Endometrial microvascular endothelial cells (primary cell): ENCODE measurements around the gene PSMC5. TPM values are rescaled to one million over a fixed set of nuclear protein-coding genes. Genes with fewer than 3 reads are reported as not detected.

Experiments
- in situ Hi-C: cut with HindIII; loops from 2 replicates; pipeline ENCODE4 v1.10.0; 2017; ENCODE audit warnings: low sequenced_read_pairs, low pct_unique_long_range_greater_than_20kb; ENCODE audit errors: inconsistent ontology term
- total RNA-seq: library from RNA; depleted of rRNA; stranded (reverse); fragments of >200 nt; gene quantifications from one replicate; pipeline ENCODE4 v1.2.3, GENCODE V29; 2015; ENCODE audit errors: inconsistent ontology term

Gene PSMC5
- total RNA-seq, 1 donor from 2014 or later = 89.9 TPM

GRCh38 chr17:63819585-63820537 lies 7.4 kb upstream of the PSMC5 start:
- in situ Hi-C loops = no loop called here

GRCh38 chr17:63820963-63821561 lies 6.2 kb upstream of the PSMC5 start:
- in situ Hi-C loops = no loop called here

DNA sequence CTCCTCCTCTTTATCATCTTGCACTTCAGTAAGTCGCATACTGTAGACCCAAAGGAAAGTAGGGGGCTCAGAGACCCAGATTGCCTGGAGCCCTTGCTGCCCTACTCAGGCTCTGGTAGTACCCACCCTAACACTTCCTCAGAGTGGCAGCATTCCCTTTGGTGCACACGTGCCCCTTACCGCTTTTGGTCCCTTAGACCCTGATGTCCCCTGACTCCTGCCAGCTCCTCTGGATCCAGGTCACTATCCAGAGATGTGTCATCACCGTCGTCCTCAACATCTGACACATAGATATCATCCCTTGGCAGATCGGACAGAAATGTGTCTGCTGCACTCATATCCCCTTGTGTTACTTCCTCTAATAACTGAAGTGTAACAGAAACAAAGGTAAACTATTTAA lies 5.4 kb upstream of the PSMC5 start:
- in situ Hi-C loops = no loop called here

GRCh38 chr17:63822537-63822936 lies 4.7 kb upstream of the PSMC5 start:
- in situ Hi-C loops = no loop called here

DNA sequence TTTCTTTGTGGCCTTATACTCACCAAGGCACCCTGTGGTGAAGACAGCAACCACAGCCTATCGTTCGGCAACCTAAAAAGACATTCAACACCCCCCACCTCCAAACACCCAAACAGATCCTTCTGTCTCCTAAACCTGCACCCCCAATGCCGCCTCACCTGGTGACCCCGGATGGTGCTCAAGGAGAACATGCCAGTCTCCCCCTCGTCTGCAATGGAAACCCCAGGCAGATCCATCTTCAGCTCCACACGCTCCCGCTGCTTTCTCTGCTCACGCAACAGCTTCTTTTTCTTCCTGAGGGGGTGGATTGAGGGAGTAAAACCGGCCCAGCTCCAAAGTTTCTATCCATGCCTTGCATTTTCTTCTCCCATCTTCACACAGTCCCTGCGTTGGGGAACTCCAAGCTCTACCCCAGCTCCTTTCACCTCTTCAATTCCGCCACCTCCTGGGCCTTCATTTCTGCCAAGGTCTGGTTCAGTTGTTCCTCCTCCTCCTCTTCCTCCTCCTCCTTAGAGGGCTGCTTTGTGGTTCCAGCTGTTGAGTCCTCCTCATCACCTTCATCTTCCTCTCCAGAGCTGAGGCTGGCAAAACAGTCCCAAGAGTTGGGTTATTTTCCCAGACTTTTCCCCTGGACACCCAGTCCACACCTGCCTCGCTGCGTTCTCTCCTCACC lies 3.4 kb upstream of the PSMC5 start:
- in situ Hi-C loops = no loop called here

DNA sequence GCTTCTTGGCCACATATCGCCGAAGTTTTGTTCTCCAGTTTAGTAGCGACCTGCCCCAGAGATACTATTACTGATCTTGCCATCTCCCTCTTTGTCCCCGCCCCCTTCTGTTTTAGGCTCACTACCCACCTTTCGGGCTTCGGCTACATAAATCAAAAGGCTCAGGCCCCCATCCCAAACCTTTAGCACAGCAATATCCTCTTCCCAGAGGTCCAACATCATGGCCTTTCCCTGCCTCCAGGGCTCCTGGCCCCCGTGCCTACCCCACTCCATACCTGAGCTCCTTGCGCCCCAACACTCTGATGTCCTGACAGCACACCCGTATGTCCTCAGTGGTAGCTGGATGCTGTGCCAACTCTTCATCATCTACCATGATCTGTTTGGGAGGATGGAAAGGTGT lies 2.9 kb upstream of the PSMC5 start:
- in situ Hi-C loops = no loop called here

GRCh38 chr17:63826468-63827001 lies 696 bp upstream of the PSMC5 start:
- in situ Hi-C loops = no loop called here

DNA sequence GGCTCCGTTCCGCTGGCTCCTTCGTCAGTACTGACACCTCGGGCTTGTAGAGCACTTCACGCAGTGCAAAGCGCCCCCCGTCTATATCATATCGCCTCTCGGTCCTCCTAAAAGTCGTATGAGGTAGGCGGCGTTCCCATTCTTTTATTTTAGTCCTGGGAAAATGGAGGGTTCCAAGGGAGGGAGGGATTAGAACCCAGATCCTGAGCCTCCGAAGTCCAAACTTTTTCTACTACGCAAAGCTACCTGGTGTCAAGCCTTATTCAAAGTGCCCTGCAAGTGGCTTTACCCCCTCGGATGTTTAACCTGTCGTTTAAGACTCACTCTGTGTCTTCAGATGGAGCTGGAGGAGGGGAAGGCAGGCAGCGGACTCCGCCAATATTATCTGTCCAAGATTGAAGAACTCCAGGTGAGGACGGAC lies 580 bp downstream of the PSMC5 start:
- in situ Hi-C loops = no loop called here

- in situ Hi-C loops = no loop called here
These were observed 1.7 kb downstream of the PSMC5 start for GRCh38 chr17:63828936-63829335.

- in situ Hi-C loops = no loop called here
These were observed 3.0 kb downstream of the PSMC5 start for GRCh38 chr17:63830278-63830677.

DNA sequence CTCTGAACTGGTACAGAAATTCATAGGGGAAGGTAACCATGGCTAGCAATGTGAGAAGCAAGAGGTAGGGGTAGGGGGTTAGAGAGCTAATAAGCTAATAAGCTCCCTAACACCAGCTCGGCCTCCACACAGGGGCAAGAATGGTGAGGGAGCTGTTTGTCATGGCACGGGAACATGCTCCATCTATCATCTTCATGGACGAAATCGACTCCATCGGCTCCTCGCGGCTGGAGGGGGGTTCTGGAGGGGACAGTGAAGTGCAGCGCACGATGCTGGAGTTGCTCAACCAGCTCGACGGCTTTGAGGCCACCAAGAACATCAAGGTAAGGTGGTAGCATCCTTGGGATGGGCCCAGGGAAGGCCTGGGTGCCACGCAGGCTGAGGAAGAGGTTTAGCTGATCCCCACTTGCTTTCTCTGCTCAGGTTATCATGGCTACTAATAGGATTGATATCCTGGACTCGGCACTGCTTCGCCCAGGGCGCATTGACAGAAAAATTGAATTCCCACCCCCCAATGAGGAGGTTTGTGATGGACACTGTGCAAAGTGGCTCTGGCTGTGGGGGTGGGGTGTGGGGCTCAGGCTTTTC lies 3.8 kb downstream of the PSMC5 start:
- in situ Hi-C loops = no loop called here

DNA sequence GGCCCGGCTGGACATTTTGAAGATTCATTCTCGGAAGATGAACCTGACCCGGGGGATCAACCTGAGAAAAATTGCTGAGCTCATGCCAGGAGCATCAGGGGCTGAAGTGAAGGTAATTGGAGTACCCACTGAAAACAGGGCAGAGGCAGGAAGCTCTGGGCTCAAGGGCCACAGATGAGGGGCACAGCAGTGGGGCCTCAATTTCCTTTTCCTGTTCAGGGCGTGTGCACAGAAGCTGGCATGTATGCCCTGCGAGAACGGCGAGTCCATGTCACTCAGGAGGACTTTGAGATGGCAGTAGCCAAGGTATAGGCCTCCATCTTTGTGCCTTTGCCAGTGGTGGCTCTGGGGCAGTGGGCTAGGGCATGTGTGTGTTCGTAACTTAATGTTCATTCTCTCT lies 4.3 kb downstream of the PSMC5 start:
- in situ Hi-C loops = no loop called here

DNA sequence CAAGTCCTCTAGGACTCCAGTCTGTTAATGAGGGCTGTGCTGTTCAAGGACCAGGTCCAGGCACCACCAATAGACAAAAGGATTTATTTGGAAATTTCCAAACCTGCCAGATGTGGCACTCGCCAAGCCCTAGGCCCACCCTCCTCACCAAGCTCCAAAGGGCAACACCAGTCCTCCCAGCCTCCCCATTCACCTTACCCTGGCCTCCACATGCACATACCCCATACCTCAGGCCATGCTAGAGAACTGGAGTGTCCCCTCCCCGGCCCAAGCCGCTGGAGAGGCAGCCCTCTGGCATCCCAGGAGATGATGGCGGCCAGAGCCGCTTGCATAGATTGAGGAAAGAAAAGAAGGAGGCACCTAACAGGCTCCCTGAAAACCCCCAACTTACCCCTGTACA lies 4.8 kb downstream of the PSMC5 start:
- in situ Hi-C loops = no loop called here

- in situ Hi-C loops = no loop called here
These were observed 5.2 kb downstream of the PSMC5 start for GRCh38 chr17:63832455-63832854.

DNA sequence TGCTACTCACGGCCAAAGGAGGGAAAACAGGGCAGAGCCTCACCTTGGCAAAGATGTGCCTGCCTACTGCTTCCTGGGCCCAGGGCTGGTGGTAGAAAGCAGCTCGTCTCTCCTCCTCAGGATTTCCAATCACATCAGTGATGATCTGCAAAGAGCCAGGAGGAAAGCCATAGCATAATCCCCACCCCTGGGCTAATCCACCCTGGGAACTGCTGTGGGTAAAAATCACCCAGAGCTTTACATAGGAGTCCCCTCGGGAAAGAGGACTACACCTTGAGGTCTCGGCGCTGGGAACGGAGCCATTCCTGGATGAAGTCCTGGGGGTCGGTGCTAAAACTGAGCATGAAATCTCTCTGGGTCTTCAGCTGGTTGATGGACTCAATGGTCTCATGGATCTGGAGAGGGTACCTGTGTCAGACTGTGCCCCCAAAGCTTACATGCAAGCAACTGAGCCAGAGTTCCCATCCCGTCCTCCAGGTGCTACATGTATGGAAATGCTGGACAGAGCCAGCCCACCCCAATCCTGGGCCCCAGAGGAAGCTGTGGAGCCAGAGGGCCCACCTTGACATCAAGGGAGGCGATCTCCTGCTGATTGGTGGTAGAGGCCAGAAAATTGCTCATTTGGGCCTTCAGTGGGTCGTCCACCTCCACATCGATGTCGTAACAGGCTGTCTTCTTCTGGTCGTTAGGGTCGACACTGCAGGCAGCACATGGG lies 6.0 kb downstream of the PSMC5 start:
- in situ Hi-C loops = no loop called here

DNA sequence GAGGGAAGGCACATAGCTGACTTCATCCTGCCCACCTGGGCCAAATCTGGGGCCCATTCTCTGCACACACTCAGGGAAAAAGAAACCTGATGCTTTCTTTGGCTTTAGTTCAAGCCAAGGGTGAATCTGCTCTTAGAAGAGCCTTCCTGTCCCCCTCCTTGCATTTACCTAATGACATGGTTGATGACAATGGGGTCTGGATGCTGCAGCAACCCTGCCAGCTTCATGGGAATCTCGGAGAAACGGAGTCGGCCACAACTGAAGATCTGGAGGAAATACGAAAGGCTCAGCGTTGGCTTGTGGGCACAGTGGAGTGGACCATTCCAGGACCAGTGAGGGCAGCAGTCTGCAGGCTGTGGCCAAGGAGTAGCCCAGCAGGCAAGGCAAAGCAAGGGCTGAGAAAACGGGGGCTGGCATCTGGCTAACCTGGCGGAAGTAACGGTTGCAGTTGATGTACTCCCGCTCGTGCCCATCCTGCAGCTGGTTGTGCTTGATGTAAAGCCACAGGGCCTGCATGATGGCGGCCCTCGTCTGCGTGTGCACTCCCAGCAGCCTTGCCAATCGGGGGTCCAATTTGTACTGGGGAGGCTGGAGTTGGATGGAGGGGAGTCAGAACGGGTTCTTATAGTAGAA lies 6.6 kb downstream of the PSMC5 start:
- in situ Hi-C loops = no loop called here

GRCh38 chr17:63834431-63835166 lies 7.4 kb downstream of the PSMC5 start:
- in situ Hi-C loops = no loop called here
